ELR (cell line): ENCODE results near the gene CPZ.
"Not testable (repeated sequence)": the region's sequence is repeated elsewhere in the genome, so short reads cannot be mapped to it uniquely, and the experiment has no call there.

ENCODE experiments used
- DNase-seq: peaks from one replicate; pipeline ENCODE4 v3.0.0-alpha.2; 2015; ENCODE audit warnings: low read depth

CPZ gene

DNA sequence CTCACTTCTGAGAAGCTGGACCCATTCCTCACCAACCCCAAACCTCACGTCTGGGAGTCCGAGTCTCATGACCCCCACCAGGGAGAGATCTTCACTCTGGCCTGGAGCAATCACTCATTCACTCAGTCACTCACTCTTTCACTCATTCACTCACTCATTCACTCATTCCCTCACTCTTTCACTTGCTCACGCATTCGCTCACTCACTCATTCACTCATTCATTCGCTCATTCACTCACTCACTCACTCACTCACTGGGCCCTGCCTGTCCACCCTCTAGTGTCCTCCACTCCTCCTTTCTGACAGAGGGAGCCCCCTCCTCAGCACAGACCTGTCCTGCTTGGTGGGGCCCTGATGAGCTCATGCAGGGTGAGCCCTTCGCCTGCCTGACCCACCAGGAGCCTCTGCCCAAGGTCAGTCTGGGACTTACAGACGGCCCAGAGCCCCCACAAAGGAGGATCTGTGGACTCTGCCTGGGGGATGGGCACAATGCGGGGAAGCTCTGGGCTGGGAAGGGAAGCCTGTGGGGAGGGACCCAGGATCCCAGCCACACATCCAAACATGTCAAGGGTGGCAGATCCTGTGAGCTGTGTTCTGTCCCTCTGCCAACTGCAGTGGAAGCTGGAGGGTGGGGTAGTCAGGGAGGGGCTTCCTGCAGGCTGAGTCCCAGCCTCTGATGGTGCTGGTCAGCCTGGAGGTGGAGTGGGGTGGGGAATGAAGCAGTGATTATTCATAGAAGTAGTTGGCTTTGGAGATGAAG lies 18.5 kb downstream of the CPZ start:
- no peak for DNase-seq

GRCh38 chr4:8612646-8613045 lies 20.1 kb downstream of the CPZ start:
- no peak for DNase-seq

DNA sequence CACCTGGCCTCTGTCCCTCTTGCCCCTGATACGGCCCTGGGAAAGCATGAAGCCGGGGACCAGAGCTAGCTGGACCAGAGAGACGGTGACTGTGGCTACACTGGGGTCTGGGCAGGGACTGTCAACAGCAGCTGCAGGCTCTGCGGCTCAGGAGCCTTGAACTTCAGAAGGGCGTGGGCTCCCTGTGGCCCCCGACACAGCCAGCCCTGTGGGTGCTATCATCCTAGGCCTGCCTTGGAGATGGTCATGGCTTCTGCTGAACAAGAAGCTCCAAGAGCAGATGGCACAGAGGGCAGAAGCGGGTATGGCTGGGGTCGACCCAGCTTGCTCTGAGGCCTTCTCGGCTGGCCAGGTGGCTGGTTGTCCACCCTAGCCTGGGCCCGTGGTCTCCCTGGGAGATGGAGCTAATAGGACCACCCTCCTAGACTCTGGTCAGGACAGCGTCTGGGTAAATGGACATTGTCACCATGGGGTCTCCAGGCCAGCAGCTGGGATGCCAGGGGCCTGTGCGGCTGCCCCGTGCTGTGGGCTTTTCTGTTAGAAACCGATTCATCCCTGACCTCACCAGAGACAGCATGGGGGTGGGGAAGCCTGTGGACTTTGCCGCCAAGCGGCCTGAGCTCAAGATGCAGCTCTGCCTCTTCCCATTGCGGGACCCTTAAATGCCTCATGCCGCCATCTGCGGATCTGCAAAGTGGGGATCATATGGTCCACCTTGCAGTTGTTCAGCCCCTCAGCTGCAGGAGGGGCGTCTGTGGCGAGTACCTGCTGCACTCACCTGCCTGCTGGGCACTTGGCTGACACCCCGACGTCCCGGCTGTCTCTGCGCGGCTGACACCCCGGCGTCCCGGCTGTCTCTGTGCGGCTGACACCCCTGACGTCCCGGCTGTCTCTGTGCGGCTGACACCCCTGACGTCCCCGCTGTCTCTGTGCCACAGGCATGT lies 21.1 kb downstream of the CPZ start:
- DNase-seq, result no peak

GRCh38 chr4:8614365-8615193 lies 22.0 kb downstream of the CPZ start:
- DNase-seq, result no peak

GRCh38 chr4:8615366-8615765 lies 22.8 kb downstream of the CPZ start:
- no peak for DNase-seq

DNA sequence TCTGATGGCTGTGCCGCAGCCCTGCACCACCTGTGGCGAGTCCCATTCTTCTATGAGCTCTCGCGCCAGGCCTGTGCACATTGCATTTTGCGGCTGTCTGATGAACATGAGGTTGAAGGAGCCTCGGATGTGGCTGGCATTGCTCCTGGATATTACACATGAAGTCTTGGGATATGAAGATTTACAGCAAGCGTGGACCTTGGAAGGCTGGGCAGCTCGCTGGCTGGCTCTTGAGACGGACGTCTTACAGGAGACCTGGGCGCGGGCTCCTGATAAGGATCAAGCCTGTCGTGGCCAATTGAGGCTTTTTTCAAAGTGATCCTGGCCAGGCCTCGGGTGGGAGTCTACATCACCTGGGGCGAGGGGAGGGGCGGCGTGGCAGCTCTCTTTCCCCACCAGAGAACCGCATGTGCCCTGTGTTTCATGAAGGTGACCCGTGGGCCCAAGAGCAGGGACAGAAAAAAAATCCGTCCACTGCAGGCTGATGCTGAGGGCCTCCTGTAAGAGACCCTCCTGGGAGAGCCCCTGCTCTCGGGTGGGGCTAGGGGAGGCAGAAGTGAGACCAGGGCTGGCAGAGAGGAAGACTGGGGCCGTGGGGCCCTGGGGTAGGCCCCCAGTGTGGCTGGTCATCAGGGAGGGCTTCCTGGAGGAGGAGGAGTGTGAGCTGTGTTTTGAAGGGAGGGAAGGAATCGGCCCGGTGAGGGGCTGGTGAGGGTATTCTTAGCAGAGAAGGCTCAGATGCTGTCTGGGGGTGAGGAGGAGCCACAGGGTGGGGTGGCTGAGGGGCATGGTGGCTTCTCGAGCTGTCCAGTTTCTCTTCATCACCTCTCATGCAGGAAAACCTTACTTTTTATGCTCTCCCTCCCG lies 23.6 kb downstream of the CPZ start:
- DNase-seq, result no peak

- DNase-seq, result no peak
Observed at GRCh38 chr4:8616831-8617230, 24.3 kb downstream of the CPZ start.

DNA sequence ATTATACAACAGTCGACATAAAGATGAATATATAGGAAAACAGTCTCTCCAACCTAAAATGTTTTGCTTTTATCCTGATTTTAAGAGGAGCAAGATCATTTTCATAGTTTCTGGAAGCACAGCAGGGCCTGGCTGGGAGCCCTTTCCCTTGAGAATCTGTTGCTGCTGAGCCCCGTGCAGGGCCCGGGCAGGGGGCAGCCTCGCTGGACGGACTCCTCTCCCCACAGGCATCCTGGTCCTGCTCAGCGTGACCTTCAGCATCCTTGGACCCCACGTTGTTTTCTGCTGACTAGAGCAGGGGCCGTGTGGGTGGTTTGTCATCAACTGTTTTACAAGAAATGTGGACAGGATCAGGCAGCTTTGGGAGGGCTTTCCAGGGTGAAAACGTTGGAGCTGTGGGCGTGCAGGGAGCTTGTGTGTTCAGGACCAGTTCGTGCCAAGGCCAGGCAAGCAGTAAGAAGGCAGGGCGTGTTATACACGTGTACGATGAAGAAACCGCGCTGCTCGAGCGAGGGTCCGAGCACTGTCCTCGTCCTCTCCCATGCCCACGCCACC lies 25.0 kb downstream of the CPZ start:
- no peak for DNase-seq

DNA sequence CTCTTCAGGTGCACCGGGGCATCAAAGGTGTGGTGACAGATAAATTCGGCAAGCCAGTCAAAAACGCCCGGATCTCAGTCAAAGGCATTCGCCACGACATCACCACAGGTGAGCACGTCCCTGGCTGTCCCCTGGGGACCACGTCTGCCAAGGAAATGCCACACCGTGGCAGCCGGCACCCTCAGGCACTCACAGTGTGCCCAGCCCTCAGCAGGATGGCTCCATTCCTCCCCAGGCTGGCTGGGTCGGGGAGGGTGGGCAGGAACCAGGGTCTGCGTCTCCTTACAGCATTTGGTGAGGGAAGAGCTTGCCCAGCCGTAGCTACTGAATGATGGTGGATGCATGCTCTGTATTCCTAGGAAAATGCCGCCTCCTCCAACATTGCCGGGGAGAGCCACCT lies 25.9 kb downstream of the CPZ start:
- DNase-seq, result no peak

GRCh38 chr4:8618961-8619720 lies 26.6 kb downstream of the CPZ start:
- no peak for DNase-seq

DNA sequence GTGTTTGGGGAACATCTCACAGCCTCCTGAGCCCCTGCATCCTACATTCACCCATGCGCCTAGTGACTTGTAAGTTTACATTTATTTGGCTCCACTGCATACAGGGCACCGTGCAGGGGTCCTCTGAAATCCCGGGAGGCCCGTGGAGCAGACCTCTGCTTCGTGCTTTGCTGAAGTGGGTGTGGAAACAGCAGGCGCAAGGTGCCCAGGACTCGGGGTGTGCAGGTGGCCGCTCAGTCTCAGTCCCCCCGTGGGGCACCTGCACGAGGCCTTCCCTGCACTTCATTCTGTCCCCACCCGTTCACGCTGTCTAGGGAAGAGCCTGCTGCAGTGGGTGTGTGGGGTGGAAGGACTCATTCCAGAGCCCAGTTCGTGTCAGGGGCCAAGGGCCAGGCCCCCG lies 28.6 kb downstream of the CPZ start:
- not testable (repeated sequence) for DNase-seq

DNA sequence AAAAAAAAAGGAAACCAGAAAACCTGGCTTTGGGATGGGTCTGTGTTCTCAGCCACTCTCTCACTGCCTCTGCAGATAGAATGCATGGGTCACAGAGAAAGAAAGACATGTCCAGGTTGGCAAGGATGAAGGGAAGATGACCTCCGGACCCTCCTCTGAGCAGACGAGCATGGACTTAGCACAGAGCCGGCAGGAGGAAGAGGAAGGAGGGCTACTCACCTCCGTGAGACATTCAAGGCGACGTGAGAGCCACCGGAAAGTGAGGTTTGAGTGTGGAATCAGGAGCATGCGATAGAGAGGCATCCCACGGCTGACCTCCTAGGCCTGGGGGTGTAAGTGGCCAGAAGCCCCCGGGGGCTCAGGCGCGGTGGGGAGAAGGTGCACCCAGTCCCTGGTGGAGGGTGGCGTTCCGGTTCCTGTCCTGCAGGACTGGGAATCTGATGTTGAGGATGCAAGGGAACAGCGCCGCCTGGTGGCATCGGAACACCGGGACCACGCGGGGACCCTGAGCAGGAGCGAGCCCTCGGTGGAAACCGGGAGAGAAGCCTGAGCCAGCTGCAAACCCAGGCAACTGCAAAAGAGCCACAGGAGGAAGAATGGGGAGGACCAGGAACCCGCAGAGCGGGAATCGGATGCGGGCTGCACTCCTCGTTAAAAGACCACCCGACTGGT lies 32.2 kb downstream of the CPZ start:
- not testable (repeated sequence) for DNase-seq

DNA sequence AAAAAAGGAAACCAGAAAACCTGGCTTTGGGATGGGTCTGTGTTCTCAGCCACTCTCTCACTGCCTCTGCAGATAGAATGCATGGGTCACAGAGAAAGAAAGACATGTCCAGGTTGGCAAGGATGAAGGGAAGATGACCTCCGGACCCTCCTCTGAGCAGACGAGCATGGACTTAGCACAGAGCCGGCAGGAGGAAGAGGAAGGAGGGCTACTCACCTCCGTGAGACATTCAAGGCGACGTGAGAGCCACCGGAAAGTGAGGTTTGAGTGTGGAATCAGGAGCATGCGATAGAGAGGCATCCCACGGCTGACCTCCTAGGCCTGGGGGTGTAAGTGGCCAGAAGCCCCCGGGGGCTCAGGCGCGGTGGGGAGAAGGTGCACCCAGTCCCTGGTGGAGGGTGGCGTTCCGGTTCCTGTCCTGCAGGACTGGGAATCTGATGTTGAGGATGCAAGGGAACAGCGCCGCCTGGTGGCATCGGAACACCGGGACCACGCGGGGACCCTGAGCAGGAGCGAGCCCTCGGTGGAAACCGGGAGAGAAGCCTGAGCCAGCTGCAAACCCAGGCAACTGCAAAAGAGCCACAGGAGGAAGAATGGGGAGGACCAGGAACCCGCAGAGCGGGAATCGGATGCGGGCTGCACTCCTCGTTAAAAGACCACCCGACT lies 37.8 kb downstream of the CPZ start:
- not testable (repeated sequence) for DNase-seq

DNA sequence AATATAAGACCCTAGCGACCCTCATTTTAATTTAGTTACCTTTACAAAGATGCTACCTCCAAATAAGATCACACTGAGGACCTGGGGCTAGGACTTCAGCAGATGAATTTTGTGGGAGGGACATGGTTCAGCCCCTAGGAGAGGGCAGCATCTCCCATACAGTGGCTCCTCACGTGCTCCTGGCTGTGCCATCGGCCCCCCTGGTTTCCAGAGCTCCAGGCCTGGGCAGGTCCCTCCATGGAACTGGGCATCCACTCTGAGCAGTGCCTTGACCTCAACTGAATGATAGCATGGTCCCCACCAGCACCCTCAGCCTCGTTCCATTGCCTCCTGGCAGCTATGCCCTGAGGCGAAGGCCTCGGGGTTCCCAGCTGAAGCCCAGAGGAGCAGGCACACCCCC lies 39.3 kb downstream of the CPZ start:
- not testable (repeated sequence) for DNase-seq

GRCh38 chr4:8634773-8635172 lies 42.2 kb downstream of the CPZ start:
- not testable (repeated sequence) for DNase-seq

DNA sequence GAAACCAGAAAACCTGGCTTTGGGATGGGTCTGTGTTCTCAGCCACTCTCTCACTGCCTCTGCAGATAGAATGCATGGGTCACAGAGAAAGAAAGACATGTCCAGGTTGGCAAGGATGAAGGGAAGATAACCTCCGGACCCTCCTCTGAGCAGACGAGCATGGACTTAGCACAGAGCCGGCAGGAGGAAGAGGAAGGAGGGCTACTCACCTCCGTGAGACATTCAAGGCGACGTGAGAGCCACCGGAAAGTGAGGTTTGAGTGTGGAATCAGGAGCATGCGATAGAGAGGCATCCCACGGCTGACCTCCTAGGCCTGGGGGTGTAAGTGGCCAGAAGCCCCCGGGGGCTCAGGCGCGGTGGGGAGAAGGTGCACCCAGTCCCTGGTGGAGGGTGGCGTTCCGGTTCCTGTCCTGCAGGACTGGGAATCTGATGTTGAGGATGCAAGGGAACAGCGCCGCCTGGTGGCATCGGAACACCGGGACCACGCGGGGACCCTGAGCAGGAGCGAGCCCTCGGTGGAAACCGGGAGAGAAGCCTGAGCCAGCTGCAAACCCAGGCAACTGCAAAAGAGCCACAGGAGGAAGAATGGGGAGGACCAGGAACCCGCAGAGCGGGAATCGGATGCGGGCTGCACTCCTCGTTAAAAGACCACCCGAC lies 43.5 kb downstream of the CPZ start:
- DNase-seq, result not testable (repeated sequence)

DNA sequence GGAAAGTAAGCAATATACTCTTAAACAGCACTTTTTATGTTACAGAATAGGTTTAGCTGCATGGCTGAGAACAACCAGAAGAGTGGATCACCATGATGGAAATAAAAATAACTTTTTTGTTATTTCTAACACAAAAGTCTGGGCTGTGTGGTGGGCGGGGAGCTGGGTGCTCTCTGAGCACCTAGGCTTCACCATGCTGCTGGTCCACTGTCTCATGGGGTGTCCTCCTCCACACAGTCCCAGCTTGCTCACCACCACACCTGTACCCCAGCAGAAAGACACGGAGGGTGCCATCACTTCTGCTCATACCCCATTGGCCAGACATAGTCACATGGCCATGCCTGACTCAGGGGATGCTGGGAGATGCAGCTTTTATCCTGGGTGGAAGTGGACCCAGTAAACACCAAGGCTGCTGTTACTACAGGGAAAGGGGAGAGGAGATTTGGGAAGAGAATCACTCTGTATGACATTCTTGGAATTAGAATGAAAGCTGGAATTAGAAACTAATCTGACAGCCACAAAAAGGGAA lies 45.0 kb downstream of the CPZ start:
- DNase-seq, result no peak

DNA sequence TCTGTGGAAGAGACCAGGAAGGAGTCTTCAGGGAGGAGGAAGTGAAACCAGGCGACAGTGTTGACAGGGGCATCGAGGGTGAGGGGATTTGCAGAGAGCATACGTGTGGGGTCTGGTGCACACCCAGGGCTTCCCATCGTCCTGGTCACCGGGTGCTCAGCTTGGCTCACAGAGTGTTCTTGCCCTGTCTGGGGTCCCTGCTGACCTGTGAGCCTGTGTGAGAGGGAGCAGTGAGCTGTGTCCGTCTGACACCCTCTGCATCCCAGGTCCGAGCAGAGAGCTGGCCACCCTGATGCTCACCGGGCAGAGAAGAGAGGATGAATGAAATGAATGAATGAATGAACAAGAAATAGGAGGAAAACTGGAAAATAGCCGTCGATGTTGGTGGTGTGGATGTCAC lies 46.5 kb downstream of the CPZ start:
- DNase-seq, result no peak
